HG02884 (cell line): Measurements from ENCODE around the gene TSFM.

Source experiments
- ATAC-seq: cut with Tn5 transposase; IDR thresholded peaks from one replicate; pipeline ENCODE4 v1.9.1; 2021; ENCODE audit warnings: mild to moderate bottlenecking, moderate library complexity; ENCODE audit not compliant: unreplicated experiment

The TSFM gene

DNA sequence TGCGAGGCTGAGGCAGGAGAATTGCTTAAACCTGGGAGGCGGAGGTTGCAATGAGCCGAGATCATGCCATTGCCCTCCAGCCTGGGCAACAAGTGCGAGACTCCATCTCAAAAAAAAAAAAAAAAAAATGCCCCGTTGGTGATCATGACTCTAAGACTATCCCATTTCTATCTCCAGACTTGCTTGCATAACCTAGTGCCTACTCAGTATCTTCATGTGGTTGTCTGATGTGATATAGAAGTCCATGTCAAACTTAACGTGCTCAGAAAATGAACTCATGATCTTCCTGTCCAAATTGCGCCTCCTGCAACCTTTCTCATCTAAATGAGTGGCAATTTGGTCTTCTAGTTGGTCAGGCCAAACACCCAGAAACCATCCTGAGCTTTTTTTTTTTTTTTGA lies 4.7 kb upstream of the TSFM start:
- no peak for ATAC-seq

DNA sequence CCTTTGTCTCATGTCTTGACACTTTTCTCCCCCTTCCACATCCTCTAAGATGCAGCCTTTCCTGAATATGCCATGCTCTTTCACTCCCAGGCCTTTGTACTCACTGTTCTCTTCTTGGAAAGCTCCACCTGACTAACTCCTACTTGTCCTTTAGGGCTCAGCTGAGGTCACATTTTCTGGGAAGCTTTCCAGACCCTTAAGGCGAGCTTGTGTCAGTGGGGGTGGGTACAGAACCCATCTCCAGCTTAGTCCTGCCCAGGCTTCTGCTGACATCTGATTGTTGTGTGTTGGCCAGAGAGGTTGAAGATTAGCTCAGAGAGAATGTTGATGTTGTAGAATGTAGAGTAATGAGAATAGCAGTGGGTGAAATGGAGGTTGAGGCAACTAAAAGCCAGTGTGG lies 2.9 kb upstream of the TSFM start:
- ATAC-seq: no peak

DNA sequence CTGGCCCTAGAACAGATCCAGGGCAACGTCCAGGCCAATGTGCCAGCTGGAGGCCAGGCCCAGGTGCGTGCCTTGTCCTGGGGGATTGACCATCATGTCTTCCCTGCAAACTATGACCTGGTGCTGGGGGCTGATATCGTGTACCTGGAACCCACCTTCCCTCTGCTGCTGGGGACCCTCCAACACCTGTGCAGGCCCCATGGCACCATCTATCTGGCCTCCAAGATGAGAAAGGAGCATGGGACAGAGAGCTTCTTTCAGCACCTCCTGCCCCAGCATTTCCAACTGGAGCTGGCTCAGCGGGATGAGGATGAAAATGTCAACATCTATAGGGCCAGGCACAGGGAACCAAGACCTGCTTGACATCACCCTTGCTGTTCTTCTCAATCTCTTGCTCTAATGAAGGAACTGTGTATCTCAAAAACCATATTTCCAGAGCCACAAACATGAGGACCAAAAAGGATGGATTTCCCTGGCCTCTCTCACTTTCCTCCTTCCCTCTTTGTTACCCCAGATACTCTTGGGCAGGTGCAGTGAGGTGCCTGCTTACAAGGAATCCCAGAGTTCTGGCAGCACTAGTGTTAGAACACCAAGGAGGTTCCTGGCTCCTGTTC lies 2.2 kb upstream of the TSFM start:
- no peak for ATAC-seq

DNA sequence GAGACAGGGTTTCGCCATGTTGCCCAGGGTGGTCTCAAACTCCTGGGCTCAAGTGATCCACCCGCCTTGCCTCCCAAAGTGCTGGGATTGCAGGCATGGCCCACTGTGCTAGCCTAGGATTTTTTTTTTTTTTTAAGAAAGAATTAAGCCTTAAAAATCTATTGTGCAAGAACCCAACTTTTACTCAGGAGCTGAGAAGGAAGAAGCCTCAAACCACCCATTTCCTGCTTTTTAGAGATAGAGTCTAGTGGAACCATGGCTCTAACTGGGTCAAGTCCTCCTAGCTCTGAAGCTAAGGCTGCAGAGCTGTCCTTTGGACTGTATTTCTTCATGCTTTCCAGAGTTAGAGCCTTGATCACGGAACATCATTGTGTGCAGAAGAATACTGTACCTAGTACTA lies 1.3 kb upstream of the TSFM start:
- no peak for ATAC-seq

DNA sequence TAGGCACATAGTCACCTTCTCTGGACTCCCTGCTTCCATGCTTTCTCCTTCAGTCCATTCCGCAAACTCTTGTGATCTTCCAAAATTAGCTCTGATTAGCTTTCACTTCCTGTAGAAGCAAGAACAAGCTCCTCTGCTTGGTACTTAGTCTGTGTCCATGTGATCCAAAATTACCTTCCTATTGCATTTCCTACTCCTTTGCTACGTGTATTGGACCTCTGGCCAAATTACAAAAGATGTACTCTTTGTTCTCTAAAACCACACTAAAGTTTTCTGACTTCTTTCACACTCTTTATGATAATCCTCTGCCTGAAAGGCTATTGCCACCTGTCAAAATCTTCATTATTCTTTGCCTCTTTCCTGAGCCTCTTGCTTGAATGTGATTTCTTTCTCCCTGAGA lies 786 bp upstream of the TSFM start:
- ATAC-seq: no peak

DNA sequence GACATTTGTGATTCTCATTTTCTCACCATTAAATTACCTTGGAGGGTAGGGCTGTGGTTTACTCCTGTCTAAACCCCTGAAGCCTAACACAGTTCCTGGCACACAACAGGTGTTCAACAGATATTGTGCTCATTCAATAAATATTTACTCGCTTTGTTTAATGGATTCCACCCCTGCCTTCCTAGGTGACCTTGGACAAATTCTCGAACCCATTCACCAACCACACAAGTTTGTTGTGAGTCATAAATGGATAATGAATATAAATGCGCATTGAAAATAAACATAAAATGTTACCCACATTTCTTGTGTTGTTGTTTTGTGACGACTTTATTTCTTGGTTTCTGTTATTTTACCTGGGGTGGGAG lies 362 bp upstream of the TSFM start:
- ATAC-seq: peak; percentile 20

DNA sequence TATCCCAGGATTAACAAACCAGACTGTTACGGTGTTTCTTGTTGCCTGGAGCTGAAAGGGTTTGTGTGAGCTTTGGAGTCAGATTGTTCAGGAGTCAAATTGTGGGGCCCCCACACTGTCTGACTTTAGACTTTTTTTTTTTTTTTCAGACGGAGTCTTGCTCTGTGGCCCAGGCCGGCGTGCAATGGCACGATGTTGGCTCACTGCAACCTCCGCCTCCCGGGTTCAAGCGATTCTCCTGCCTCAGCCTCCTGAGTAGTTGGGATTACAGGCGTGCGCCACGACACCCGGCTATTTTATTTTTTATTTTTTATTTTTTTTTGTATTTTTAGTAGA lies 847 bp downstream of the TSFM start:
- ATAC-seq: no peak

DNA sequence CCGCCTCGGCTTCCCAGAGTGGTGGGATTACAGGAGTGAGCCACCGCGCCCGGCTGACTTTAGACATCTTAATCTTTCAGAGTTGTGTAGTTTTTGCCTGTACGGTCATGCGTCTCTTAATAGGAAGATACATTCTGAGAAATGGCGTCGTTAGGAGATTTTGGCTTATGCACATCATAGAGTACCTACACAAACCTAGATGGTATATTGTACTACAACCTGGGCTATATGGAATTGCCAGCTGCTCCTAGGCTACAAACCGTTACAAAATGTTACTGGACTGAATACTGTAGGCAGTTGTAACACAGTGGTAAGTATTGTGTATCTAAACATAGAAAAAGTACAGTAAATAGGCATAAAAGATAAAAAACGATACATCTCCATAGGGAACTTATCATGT lies 1.3 kb downstream of the TSFM start:
- ATAC-seq: no peak

DNA sequence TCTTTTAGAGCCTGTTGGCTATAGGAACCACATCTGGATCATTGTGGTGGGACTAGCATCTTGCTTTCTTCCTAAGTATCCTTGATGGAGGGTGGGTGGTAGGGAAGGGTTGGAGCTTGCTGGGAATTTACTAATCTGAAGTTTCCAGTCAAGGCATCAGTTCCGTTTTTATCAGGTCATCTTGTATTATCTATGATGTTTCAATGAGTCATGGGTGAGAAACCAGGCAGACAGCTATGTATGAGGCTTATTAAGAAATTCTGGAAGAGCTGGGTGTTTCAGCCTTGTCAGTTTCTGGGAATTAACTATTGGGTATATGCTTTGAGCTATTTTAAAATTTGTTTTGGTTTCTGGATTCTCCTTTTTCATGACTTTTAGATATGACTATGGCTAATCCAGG lies 11.3 kb downstream of the TSFM start:
- ATAC-seq: no peak

DNA sequence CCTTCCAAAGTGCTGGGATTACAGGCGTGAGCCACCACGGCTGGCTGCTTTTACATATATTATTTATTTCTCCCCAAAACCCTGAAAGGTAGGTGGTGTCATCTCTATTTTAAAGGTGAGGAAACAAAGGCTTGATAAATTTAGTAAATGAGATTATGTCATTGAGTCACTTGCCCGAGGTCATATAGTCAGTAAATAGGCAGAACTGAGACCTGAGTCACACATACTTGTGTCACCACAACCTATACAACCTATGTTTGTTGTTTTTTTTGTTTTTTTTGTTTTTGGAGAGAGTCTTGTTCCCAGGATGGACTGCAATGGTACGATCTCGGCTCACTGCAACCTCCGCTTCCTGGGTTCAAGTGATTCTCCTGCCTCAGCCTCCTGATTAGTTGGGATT lies 12.8 kb downstream of the TSFM start:
- ATAC-seq: no peak

DNA sequence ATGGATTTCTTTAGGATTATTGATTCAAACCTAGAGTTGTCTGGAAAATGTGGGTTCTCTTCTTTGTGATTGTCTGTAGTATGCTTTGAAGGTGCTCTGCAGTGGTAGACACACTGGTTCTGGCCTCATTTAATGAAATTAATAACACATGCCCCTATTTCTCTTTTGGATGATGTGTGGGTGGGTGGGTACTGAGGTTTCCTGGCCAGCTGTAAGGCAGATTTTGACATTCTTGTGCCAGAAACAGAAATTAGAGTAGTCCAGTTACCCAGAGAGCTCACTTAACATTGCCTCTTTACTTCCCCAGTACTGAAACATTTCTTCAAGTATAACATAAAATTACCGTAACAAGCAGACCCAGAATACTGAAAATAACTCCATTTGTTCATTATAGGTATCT lies 14.4 kb downstream of the TSFM start:
- ATAC-seq: no peak

DNA sequence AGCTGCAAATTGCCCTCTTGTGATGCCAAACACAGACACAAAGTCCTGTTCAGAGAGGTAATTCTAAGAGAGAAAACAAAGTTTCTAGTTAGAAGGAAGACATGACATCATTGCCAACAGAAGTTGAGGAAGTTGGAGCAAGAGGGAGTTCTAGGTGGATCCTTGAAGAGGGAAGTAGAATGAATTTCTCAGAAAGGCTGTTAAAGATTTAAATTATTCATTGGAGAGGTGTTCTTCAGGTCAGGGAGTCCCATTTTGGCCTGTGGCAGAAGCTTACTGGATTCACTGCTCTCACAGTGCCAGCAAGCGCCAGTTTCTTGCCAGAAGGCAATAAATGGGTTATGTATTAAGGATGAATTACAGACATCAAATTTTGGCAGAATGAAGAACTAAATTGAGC lies 15.3 kb downstream of the TSFM start:
- ATAC-seq: no peak

DNA sequence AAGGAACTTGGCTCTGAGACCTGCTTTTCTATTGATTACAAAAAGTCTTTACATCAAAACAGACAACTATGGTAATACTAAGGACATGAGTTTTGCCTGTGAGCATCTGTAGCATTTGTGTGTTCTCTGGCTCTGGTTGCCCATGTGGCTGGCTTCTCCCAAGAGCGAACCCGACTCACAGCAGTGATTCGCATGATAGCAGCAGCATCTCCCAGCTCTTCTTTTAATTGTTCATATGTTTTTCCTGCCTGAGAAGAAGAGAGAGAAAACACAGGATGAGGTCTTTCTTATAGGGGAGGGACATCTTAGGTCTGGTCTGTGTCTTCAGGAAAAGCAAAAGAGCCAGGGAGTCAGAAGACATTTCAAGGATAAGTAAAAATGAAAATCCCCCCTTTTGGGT lies 18.4 kb downstream of the TSFM start:
- ATAC-seq: no peak

DNA sequence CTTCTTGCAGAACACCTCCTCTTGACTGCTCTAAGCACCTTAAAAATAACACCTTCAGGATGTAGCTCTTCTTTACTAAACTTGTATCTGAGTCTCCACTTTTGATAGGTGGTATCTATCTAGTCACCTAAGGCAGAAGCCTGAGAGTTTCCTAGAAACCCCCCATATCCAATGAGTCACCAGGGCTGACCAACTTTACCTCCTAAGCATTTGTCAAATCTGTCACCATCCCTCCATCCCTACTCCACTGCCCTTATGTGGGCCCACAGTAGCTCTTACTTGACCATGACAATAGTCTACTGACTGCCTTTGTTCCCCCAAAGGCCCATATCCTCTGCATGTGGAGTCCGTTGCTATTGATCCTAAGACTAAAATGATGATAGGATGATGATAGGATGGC lies 20.0 kb downstream of the TSFM start:
- ATAC-seq: no peak

DNA sequence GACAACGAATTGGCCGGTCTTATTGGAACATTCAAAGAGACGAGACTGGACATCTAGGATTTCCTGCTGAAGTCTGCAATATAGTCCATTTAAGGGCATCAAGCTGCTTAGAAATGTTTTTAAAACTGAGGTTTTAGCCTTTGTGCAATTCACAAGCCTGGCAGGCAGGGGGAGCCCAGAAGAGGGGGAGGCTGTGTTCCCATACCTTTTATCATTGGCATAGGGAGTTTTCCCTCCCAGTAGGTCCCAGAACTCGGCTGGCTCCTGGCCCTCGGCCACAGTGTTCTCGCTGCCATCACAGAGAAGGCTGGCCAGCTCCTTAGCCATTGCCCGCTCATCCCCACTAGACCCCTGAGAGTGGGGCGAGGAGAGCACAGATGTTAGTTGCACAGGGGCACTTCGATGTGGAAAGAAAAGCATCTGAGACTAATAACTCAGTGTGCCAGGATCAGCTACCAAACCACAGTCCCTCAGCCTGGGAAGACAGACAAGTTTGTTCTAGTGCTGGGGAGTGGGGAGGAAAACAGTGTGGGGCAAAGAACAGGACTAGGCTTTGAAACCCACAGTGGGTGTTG lies 20.8 kb downstream of the TSFM start:
- ATAC-seq: no peak

DNA sequence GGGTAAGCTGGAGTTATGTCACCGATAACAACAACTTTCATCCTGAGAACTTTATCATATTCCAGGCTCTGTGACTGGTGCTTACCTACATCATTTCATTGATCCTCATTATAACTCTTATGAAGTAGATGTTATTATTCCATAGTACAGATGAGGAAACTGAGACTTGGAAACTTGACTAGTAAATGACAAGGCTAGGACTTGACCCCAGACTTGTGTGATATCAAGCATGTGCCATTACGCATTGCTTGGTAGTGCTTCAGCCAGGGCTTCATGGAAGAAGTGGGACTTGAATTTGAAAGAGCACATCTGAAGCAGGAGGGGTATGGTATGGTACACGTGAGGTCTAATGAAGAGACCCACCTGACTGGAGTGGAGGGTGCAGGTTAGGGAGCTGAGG lies 24.1 kb downstream of the TSFM start:
- no peak for ATAC-seq

DNA sequence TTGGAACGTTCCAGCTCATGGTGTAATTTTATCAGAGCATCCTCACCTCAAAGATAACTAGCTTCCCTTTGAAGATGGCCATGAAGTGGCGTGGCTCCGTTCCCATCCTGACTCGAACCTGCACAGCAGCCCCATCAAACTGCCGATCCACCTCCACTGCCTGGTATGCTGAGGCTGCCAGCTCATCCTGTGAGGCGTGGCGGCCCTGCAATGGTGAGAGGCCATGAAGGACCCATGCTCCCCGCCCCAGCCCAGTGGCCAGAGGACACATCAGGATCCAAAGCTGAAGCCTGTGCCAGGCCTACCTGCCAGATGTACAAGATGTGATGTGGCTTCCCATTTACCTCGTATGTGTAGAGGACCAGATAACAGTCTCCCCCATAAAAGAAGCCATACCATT lies 24.7 kb downstream of the TSFM start:
- ATAC-seq: no peak

DNA sequence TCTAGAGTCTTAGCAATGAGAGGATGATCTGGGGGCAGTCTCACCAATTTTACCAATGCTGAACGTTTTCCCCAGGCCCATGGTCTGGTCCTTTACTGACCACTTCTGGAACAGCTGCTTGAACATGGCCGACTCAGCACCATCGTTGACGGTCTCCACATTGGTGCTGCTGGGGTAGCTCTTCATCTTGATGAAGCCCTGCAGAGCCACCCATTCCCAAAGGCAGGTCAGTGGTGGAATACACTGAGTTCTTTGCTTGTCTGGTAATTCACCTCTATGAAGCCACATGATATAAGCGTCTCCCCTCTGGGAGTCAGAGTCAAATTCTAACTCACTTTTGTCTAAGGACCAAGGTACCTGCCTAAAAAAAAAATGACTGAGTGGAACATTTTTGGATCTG lies 25.8 kb downstream of the TSFM start:
- no peak for ATAC-seq

DNA sequence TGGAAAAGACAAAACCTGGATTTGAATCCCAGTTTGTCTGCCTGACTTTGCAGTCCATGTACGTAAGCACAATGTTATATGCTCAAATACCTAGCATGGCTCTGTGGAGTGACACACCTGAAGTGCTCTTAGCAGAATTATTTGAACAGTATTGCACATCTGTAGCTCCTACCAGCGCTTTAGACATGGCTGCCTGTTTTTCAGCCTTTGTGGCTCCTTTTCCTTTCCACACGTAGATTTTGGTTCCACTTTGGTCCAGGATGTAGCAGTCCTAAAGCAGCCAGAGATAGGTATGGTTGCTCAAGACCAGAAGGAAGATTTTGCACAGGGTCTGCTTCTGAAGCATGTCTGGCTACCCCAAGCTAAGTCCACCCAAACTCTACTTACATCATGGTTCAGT lies 26.8 kb downstream of the TSFM start:
- no peak for ATAC-seq

DNA sequence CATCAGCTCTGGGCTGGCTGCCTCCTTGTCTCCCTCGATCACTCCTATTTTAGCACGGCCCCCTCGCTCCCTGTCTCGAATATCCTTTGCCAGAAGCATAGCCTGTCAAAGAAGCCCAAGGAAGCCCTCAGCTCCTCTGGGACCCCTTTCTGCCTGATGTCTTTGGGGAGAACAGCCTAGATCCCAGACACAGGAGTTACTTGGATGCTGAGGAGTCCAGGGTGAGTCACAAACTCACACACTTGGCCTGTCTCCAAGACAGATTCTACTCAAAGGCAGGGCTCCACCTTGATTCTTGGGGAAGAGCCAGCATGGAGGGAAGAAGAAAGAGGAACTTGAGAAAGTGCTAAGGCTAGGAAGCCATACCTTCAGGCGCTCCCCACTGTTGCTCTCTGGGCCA lies 27.9 kb downstream of the TSFM start:
- ATAC-seq: no peak

DNA sequence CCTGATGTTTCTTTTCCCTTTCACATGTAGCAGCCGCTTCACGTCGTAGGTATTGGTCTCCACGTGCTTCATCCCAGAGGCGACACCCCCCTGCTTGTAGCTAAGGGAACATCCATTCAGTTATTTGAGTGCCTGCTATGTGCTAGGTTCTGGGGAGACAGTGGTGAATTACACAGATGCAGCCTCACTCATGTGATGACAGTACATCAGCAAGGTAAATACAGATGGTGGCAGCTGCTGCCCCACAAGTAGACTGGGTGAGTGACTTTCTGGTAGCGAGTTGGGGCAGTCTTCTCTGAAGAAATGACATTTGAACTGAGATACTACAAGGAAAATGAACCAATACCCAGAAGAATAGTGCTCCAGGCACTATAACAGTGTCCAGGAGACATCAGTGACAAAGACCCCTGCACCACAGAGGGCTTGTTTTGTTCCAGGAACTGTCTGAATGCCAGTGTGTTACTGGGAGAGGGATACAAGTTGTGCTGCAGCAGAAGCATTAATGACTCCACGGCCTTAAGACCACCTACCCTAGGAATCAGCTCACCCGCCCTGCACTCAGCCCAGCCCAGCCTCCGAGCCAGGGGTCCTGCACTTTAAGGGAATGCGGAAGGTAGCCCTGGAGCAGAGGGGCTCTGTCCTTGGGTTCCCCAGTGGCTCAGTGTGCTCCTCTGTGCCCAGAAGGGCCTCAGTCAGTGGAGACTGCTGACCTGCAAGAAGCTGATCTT lies 28.6 kb downstream of the TSFM start:
- ATAC-seq: no peak

DNA sequence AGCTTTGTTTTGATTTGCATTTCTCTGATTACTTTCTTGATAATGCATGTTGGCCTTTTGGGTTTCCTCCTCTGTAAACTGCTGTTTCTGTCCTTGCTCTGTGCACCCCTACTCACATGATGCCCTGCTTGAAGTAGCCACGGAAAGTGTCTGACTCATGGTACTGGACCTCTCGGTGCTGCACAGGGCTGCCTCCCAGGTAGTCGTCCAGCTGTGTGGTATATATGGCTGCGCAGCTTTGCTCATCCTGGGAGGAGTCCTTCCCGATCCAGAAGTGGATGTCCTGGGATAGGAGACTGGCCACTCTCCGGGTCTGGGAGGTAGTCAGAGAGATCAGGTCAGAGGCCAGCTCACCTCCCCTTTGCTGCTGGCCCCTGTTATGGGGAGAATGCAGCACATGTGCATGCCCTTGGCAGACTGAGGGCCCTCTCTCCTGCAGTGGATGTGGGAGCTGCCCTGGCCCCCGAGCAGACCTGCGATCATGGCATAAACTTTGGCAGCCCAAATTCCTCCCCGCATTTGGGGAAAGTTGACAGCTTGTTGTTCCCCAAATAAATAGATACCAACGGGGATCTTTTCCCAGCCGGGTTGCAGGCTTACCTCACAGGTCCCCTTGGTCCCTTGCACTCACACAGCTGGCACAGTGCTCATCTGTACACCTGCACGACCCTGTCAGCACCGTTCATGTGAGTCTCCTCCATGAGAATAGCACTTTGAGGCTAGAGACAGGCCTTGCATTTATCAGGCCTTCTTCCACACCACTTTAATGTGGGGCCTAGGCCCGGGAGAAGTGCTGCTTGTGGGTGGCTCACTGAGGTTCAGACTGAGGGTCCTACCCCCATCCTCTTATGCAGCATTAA lies 30.8 kb downstream of the TSFM start:
- ATAC-seq: no peak
